Upper lobe of right lung (tissue), 1 donor: ENCODE data around the gene CFAP92. TPM values are rescaled to one million over a fixed set of nuclear protein-coding genes. Genes with fewer than 3 reads are reported as not detected.

Experiments
- ATAC-seq: fragments of 200-7000 bp; cut with Tn5 transposase; one replicate; pipeline ENCODE4 v1.9.1; 2020; ENCODE audit warnings: mild to moderate bottlenecking, moderate library complexity
- DNase-seq: peaks from one replicate; pipeline ENCODE4 v3.0.0-alpha.2; 2020
- H3K27ac ChIP-seq: fragments of 200-600 bp; one replicate; pipeline ENCODE4 v1.8.0; 2022
- H3K27me3 ChIP-seq: fragments of 200-600 bp; one replicate; pipeline ENCODE4 v1.8.0; 2022; ENCODE audit warnings: mild to moderate bottlenecking
- H3K36me3 ChIP-seq: fragments of 200-600 bp; one replicate; pipeline ENCODE4 v1.8.0; 2022
- H3K4me1 ChIP-seq: fragments of 200-600 bp; one replicate; pipeline ENCODE4 v1.8.0; 2022
- H3K4me3 ChIP-seq: fragments of 200-600 bp; one replicate; pipeline ENCODE4 v1.8.0; 2022; ENCODE audit warnings: mild to moderate bottlenecking
- H3K9me3 ChIP-seq: fragments of 200-600 bp; one replicate; pipeline ENCODE4 v1.8.0; 2022
- CTCF ChIP-seq: fragments of 200-600 bp; IDR thresholded peaks from one replicate; pipeline ENCODE4 v1.8.0; 2022; ENCODE audit warnings: antibody characterized with exemption
- intact Hi-C: fragments of 100-400 bp; cut with DNase I; formaldehyde crosslinking; loops from one replicate; pipeline ENCODE4 v1.11.0; 2022
- total RNA-seq: library from RNA; stranded (reverse); fragmentation: NEBNext Ultra II Directional; extraction: Animal tissue kit (Norgen Biotek cat#: 25700); gene quantifications from one replicate; pipeline ENCODE4 v1.2.1, GENCODE V29; 2021
- donor health status: DM: no; HTN: yes; CAD: no; lungs with severe emphysema.

CFAP92 gene
- total RNA-seq, 1 donor from 2014 or later: 1.9 TPM

GRCh38 chr3:128998561-128998960, 4.7 kb upstream of the CFAP92 start:
- no peak overlapping the region for H3K27ac ChIP-seq
- TF ChIP-seq CTCF: no peak
- no peak for DNase-seq

GRCh38 chr3:128997486-128998133, 3.7 kb upstream of the CFAP92 start:
- Histone ChIP-seq H3K9me3 (no peaks in the 10 kb centered on the region), H3K4me1 (peaks cover 22% of the 10 kb centered on the region), H3K4me3 (no peak overlapping the region), H3K27ac (no peak overlapping the region), H3K36me3 (no peaks in the 10 kb centered on the region), H3K27me3 (peaks cover 12% of the 10 kb centered on the region)
- intact Hi-C loops: no loop called here
- TF ChIP-seq CTCF: no peak
- DNase-seq: no peak
- ATAC-seq: no peak

More at GRCh38 chr3:128998561-128998960, 4.7 kb upstream of the CFAP92 start:
- peaks cover 12% of the 10 kb centered on the region for H3K27me3 ChIP-seq
- H3K4me1 ChIP-seq: peaks cover 20% of the 10 kb centered on the region
- H3K36me3 ChIP-seq: no peaks in the 10 kb centered on the region
- H3K9me3 ChIP-seq: no peaks in the 10 kb centered on the region
- intact Hi-C loops: no loop called here
- no peak overlapping the region for H3K4me3 ChIP-seq
- ATAC-seq: no peak

- Histone ChIP-seq H3K27me3 (peaks cover 7% of the 10 kb centered on the region), H3K4me3 (no peak overlapping the region), H3K4me1 (peaks cover 22% of the 10 kb centered on the region), H3K27ac (no peak overlapping the region), H3K36me3 (no peaks in the 10 kb centered on the region), H3K9me3 (no peaks in the 10 kb centered on the region)
- ATAC-seq: no peak
- no peak for DNase-seq
- intact Hi-C loops: no loop called here
- TF ChIP-seq CTCF: no peak
Measured at GRCh38 chr3:128996726-128997125, 2.9 kb upstream of the CFAP92 start.

- ATAC-seq: no peak
- Histone ChIP-seq H3K9me3 (no peaks in the 10 kb centered on the region), H3K36me3 (no peaks in the 10 kb centered on the region), H3K4me3 (no peak overlapping the region), H3K27ac (no peak overlapping the region), H3K27me3 (peaks cover 2% of the 10 kb centered on the region), H3K4me1 (peaks cover 22% of the 10 kb centered on the region)
- no peak for DNase-seq
- TF ChIP-seq CTCF: no peak
- intact Hi-C loops: no loop called here
Measured at GRCh38 chr3:128996200-128996599, 2.3 kb upstream of the CFAP92 start.

- ATAC-seq: no peak
Measured at GRCh38 chr3:128995737-128996136, 1.9 kb upstream of the CFAP92 start.

More at GRCh38 chr3:128995737-128996136, 1.9 kb upstream of the CFAP92 start:
- H3K27me3 ChIP-seq: no peaks in the 10 kb centered on the region
- TF ChIP-seq CTCF: no peak
- no peak overlapping the region for H3K4me3 ChIP-seq
- peaks cover 19% of the 10 kb centered on the region for H3K4me1 ChIP-seq
- intact Hi-C loops: no loop called here
- no peak for DNase-seq
- no peak overlapping the region for H3K27ac ChIP-seq
- no peaks in the 10 kb centered on the region for H3K36me3 ChIP-seq
- H3K9me3 ChIP-seq: no peaks in the 10 kb centered on the region
